Fibroblast of mammary gland (primary cell): Measurements from ENCODE around the gene MAGI2.

Experiments used
- DNase-seq: peaks from one replicate; pipeline ENCODE4 v3.0.0-alpha.2; 2010; ENCODE audit warnings: low read depth
- H3K4me3 ChIP-seq: 2 replicates; pipeline ENCODE4 v1.5.1; 2011; ENCODE audit warnings: low read depth, mild to moderate bottlenecking, low read length, moderate library complexity; ENCODE audit not compliant: control insufficient read depth
- CTCF ChIP-seq: conservative IDR thresholded peaks from 2 replicates; pipeline ENCODE4 v1.5.1; 2011; ENCODE audit warnings: low read depth, low read length, inconsistent platforms; ENCODE audit not compliant: control insufficient read depth, insufficient read depth

MAGI2 gene

GRCh38 chr7:78203042-78203720, 1250.3 kb downstream of the MAGI2 start:
- H3K4me3 ChIP-seq: no peak overlapping the region
- DNase-seq: peak; percentile 58
- TF ChIP-seq CTCF: no peak

GRCh38 chr7:78198756-78199155, 1254.7 kb downstream of the MAGI2 start:
- no peak overlapping the region for H3K4me3 ChIP-seq
- TF ChIP-seq CTCF: no peak
- DNase-seq: peak; percentile 72

- DNase-seq: peak; percentile 84
- H3K4me3 ChIP-seq: no peak overlapping the region
- no peak for TF ChIP-seq CTCF
Observed at GRCh38 chr7:78197447-78197846, 1256.0 kb downstream of the MAGI2 start.

GRCh38 chr7:78195281-78195680, 1258.2 kb downstream of the MAGI2 start:
- H3K4me3 ChIP-seq: no peak overlapping the region
- DNase-seq: no peak
- TF ChIP-seq CTCF: no peak

GRCh38 chr7:78194611-78195010, 1258.9 kb downstream of the MAGI2 start:
- H3K4me3 ChIP-seq: no peak overlapping the region
- no peak for DNase-seq
- TF ChIP-seq CTCF: no peak

GRCh38 chr7:78191475-78192079, 1261.9 kb downstream of the MAGI2 start:
- H3K4me3 ChIP-seq: no peak overlapping the region
- TF ChIP-seq CTCF: no peak
- DNase-seq: no peak

- H3K4me3 ChIP-seq: no peak overlapping the region
- no peak for TF ChIP-seq CTCF
- no peak for DNase-seq
Observed at GRCh38 chr7:78189762-78190161, 1263.7 kb downstream of the MAGI2 start.
